ENCODE measurements around the gene MST1R. TPM values are rescaled to one million over a fixed set of nuclear protein-coding genes. Genes with fewer than 3 reads are reported as not detected.

MST1R gene
- total RNA-seq, 1 donor = 0.72 TPM

GRCh38 chr3:49865198-49865784 lies 38.4 kb downstream of the MST1R start:
- Histone ChIP-seq H2AFZ (ENCODE audit: low read length) (no peak overlapping the region), H4K20me1 (ENCODE audit: insufficient read depth, low read length) (no peaks in the 10 kb centered on the region), H3K4me1 (ENCODE audit: insufficient read depth, low read length) (no peaks in the 10 kb centered on the region), H3K27ac (ENCODE audit: low read depth, low read length) (no peak overlapping the region), H3K36me3 (ENCODE audit: insufficient read depth, low read length) (no peaks in the 10 kb centered on the region), H3K4me2 (ENCODE audit: insufficient read depth, low read length) (no peak overlapping the region), H3K9me3 (ENCODE audit: low read depth, low read length) (no peaks in the 10 kb centered on the region), H3K79me2 (ENCODE audit: insufficient read depth, low read length) (no peaks in the 10 kb centered on the region), H3K4me3 (ENCODE audit: insufficient read depth, low read length) (no peak overlapping the region), H3K27me3 (ENCODE audit: insufficient read depth, low read length) (peaks cover 44% of the 10 kb centered on the region)
- TF ChIP-seq, protein P1, sequence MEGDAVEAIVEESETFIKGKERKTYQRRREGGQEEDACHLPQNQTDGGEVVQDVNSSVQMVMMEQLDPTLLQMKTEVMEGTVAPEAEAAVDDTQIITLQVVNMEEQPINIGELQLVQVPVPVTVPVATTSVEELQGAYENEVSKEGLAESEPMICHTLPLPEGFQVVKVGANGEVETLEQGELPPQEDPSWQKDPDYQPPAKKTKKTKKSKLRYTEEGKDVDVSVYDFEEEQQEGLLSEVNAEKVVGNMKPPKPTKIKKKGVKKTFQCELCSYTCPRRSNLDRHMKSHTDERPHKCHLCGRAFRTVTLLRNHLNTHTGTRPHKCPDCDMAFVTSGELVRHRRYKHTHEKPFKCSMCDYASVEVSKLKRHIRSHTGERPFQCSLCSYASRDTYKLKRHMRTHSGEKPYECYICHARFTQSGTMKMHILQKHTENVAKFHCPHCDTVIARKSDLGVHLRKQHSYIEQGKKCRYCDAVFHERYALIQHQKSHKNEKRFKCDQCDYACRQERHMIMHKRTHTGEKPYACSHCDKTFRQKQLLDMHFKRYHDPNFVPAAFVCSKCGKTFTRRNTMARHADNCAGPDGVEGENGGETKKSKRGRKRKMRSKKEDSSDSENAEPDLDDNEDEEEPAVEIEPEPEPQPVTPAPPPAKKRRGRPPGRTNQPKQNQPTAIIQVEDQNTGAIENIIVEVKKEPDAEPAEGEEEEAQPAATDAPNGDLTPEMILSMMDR (IDR thresholded peaks at IDR 0.05; ENCODE audit: extremely low read depth, low read depth, low read length) = no peak
- peak; percentile 66 for DNase-seq (ENCODE audit: insufficient read length, low spot score, missing footprints)

- H3K4me2 ChIP-seq (ENCODE audit: insufficient read depth, low read length) = no peak overlapping the region
Observed at GRCh38 chr3:49864505-49864904, 39.2 kb downstream of the MST1R start.

GRCh38 chr3:49859576-49860305 lies 43.9 kb downstream of the MST1R start:
- TF ChIP-seq, protein P1 (IDR thresholded peaks at IDR 0.05; ENCODE audit: extremely low read depth, low read depth, low read length) = no peak
- H2AFZ ChIP-seq (ENCODE audit: low read length) = no peak overlapping the region
- H4K20me1 ChIP-seq (ENCODE audit: insufficient read depth, low read length) = no peaks in the 10 kb centered on the region
- H3K4me2 ChIP-seq (ENCODE audit: insufficient read depth, low read length) = no peak overlapping the region
- no peak overlapping the region for H3K4me3 ChIP-seq (ENCODE audit: insufficient read depth, low read length)
- H3K79me2 ChIP-seq (ENCODE audit: insufficient read depth, low read length) = peaks cover 12% of the 10 kb centered on the region
- no peaks in the 10 kb centered on the region for H3K36me3 ChIP-seq (ENCODE audit: insufficient read depth, low read length)
- no peaks in the 10 kb centered on the region for H3K9me3 ChIP-seq (ENCODE audit: low read depth, low read length)
- peaks cover 11% of the 10 kb centered on the region for H3K4me1 ChIP-seq (ENCODE audit: insufficient read depth, low read length)
- peaks cover 14% of the 10 kb centered on the region for H3K27me3 ChIP-seq (ENCODE audit: insufficient read depth, low read length)
- H3K27ac ChIP-seq (ENCODE audit: low read depth, low read length) = no peak overlapping the region
- DNase-seq (ENCODE audit: insufficient read length, low spot score, missing footprints) = peak; percentile 74

More at GRCh38 chr3:49864505-49864904, 39.2 kb downstream of the MST1R start:
- Histone ChIP-seq H3K9me3 (ENCODE audit: low read depth, low read length) (no peaks in the 10 kb centered on the region), H4K20me1 (ENCODE audit: insufficient read depth, low read length) (no peaks in the 10 kb centered on the region), H3K79me2 (ENCODE audit: insufficient read depth, low read length) (no peaks in the 10 kb centered on the region), H3K27ac (ENCODE audit: low read depth, low read length) (no peak overlapping the region), H3K4me1 (ENCODE audit: insufficient read depth, low read length) (no peaks in the 10 kb centered on the region), H3K27me3 (ENCODE audit: insufficient read depth, low read length) (peaks cover 39% of the 10 kb centered on the region), H3K4me3 (ENCODE audit: insufficient read depth, low read length) (no peak overlapping the region), H3K36me3 (ENCODE audit: insufficient read depth, low read length) (no peaks in the 10 kb centered on the region), H2AFZ (ENCODE audit: low read length) (no peak overlapping the region)
- TF ChIP-seq, protein P1 (IDR thresholded peaks at IDR 0.05; ENCODE audit: extremely low read depth, low read depth, low read length) = no peak
- DNase-seq (ENCODE audit: insufficient read length, low spot score, missing footprints) = peak; percentile 76

Measured in osteoblast (primary cell).